Tibial nerve (tissue), 4 donors: ENCODE data around the gene CCDC82. TPM values are rescaled to one million over a fixed set of nuclear protein-coding genes. Genes with fewer than 3 reads are reported as not detected.

Experiments
- DNase-seq, 2 donors: peaks; one replicate each; pipeline ENCODE4 v3.0.0-alpha.2; 2019; ENCODE audit warnings: low spot score in 2 of 2
- H3K27ac ChIP-seq, 4 donors: fragments of 200-600 bp; sonication (generic) in 3 of 4; one replicate each; pipeline ENCODE4 v1.5.1; 2017 to 2019; ENCODE audit warnings: mild to moderate bottlenecking in 1 of 4
- H3K27me3 ChIP-seq, 2 donors: fragments of 200-600 bp; sonication (generic) in 1 of 2; one replicate each; pipeline versions ENCODE4 v1.5.1 to v1.6.0; 2017 to 2019
- H3K36me3 ChIP-seq, 3 donors: fragments of 200-600 bp; sonication (generic); one replicate each; pipeline ENCODE4 v1.5.1; 2018 to 2019
- H3K4me1 ChIP-seq, 4 donors: fragments of 200-600 bp; sonication (generic) in 3 of 4; one replicate each; pipeline ENCODE4 v1.5.1; 2017 to 2019
- H3K4me3 ChIP-seq, 4 donors: fragments of 200-600 bp; sonication (generic) in 3 of 4; one replicate each; pipeline ENCODE4 v1.5.1; 2017 to 2019; ENCODE audit warnings: mild to moderate bottlenecking in 1 of 4, moderate library complexity in 1 of 4
- H3K9me3 ChIP-seq, 4 donors: fragments of 200-600 bp; sonication (generic) in 3 of 4; one replicate each; pipeline ENCODE4 v1.5.1; 2017 to 2019
- CTCF ChIP-seq, 5 experiments: fragments of 200-600 bp in 3 of 5; fragments of 450-650 bp in 2 of 5; sonication (generic) in 3 of 5; IDR thresholded peaks; one replicate each; pipeline ENCODE4 v1.5.1; 2016 to 2019; ENCODE audit warnings: antibody characterized with exemption in 5 of 5, mild to moderate bottlenecking in 3 of 5, moderate library complexity in 2 of 5
- EP300 ChIP-seq, 2 donors: sonication (generic); formaldehyde crosslinking; IDR thresholded peaks; one replicate each; pipeline ENCODE4 v1.6.1; 2017; ENCODE audit warnings: antibody characterized with exemption in 2 of 2, mild to moderate bottlenecking in 1 of 2
- POLR2A ChIP-seq, 2 donors: fragments of 450-650 bp; IDR thresholded peaks; one replicate each; pipeline ENCODE4 v1.6.1; 2017; ENCODE audit warnings: antibody characterized with exemption in 2 of 2, mild to moderate bottlenecking in 2 of 2, moderate library complexity in 2 of 2
- WGBS, 2 donors: methylation state at CpG; one replicate each; pipeline ENCODE4 v1.1.5; 2018; 5-methylcytosine and 5-hydroxymethylcytosine counted together
- total RNA-seq, 4 donors: library from RNA; depleted of rRNA; stranded (reverse); fragments of >200 nt; gene quantifications; one replicate each; pipeline ENCODE4 v1.1.0, GENCODE V29; 2016

Gene CCDC82
- total RNA-seq, 4 donors from 2014 or later, result 41.9 to 73.4 (median 49.5) TPM

DNA sequence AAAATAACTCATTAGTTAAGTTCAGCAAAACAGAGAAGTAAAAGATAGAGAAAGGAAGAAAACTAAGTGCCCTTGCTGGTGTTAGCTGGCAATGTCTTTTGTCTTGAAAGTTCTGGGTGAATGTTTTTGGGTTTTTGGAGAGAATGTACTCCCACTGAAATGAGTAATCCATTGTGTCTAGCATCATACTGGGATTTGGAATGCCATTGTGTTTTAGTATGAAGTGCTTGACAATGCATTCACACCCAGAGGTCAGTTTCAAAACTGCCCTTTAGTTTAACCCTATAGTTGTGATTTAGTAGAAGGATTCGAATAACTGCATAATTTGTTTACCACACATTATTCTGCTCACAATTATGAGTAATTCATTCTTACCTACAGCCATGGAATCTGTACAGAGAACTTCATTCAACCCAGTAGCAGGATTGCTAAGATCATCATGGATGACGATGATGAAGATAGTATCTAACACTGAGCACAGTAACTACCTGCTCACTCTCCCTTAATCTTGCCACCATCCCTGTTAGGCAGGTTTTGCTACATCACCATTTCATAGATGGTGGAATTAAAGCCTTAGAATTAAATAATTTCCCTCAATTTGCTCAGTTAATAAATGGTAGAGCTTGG lies 80.6 kb downstream of the CCDC82 start:
- no peak overlapping the region for H3K4me3 ChIP-seq
- no peaks in the 10 kb centered on the region for H3K9me3 ChIP-seq
- no peak for DNase-seq
- H3K4me1 ChIP-seq, result peaks cover 0 to 98% (median 55%) of the 10 kb centered on the region in 4 donors
- H3K36me3 ChIP-seq, result no peaks in the 10 kb centered on the region
- 57 to 72% methylated on average over 2 of the region's 2 CpGs for WGBS, 2 donors
- no peak for TF ChIP-seq EP300 (IDR thresholded peaks at IDR 0.05)
- TF ChIP-seq CTCF (IDR thresholded peaks at IDR 0.05), result no peak
- TF ChIP-seq POLR2A (IDR thresholded peaks at IDR 0.05), result no peak
- H3K27ac ChIP-seq, result peak overlapping the region in 2 of 4 donors; percentile 66 to 92
- no peaks in the 10 kb centered on the region for H3K27me3 ChIP-seq

DNA sequence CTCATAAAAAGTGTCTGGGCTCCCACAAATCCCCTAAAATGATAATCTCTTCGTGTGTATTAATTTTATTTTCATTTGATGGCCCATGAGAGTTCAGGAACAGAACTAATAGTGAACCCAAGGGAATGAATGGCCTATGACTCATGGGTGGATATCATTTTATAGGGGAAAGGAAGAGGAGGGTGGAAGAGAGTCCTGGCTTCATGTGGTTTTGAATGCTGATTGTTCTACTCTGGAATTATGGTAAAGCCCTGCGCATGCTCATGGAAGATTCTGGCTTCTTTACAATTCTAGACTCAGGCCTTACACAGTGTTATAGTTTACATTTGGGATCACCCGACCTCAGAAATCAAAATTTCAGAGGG lies 82.0 kb downstream of the CCDC82 start:
- no peaks in the 10 kb centered on the region for H3K36me3 ChIP-seq
- no peak for TF ChIP-seq EP300 (IDR thresholded peaks at IDR 0.05)
- TF ChIP-seq POLR2A (IDR thresholded peaks at IDR 0.05), result no peak
- H3K4me1 ChIP-seq, result peaks cover 0 to 98% (median 54%) of the 10 kb centered on the region in 4 donors
- DNase-seq, result no peak
- 22 to 23% methylated on average over 3 of the region's 3 CpGs for WGBS, 2 donors
- peak overlapping the region; percentile 24 to 41 (median 28) for H3K4me3 ChIP-seq
- H3K9me3 ChIP-seq, result no peaks in the 10 kb centered on the region
- H3K27me3 ChIP-seq, result no peaks in the 10 kb centered on the region
- H3K27ac ChIP-seq, result peak overlapping the region; percentile 58 to 92 (median 78)

- TF ChIP-seq EP300 (IDR thresholded peaks at IDR 0.05) (peak in 1 of 2 donors; percentile 73), CTCF (IDR thresholded peaks at IDR 0.05) (no peak)
- Histone ChIP-seq H3K9me3 (no peaks in the 10 kb centered on the region), H3K27me3 (no peaks in the 10 kb centered on the region), H3K4me1 (peaks cover 0 to 98% (median 58%) of the 10 kb centered on the region in 4 donors), H3K4me3 (peak overlapping the region; percentile 24 to 41 (median 28)), H3K27ac (peak overlapping the region; percentile 58 to 92 (median 78)), H3K36me3 (no peaks in the 10 kb centered on the region)
- DNase-seq, result peak; percentile 74 to 93
- 2 to 5% methylated on average over 10 of the region's 10 CpGs for WGBS, 2 donors
Measured at GRCh38 chr11:96306933-96307775, 82.6 kb downstream of the CCDC82 start.

GRCh38 chr11:96306600-96306932 lies 83.1 kb downstream of the CCDC82 start:
- H3K9me3 ChIP-seq, result no peaks in the 10 kb centered on the region
- H3K4me1 ChIP-seq, result peaks cover 0 to 96% (median 56%) of the 10 kb centered on the region in 4 donors
- H3K4me3 ChIP-seq, result peak overlapping the region; percentile 24 to 41 (median 28)
- no peak for TF ChIP-seq EP300 (IDR thresholded peaks at IDR 0.05)
- TF ChIP-seq POLR2A (IDR thresholded peaks at IDR 0.05), result no peak
- no peak for TF ChIP-seq CTCF (IDR thresholded peaks at IDR 0.05)
- no peak for DNase-seq
- no peaks in the 10 kb centered on the region for H3K27me3 ChIP-seq
- WGBS, 2 donors, result 6% methylated on average over 3 of the region's 3 CpGs
- H3K27ac ChIP-seq, result peak overlapping the region; percentile 30 to 92 (median 78)
- no peaks in the 10 kb centered on the region for H3K36me3 ChIP-seq

- H3K9me3 ChIP-seq, result no peaks in the 10 kb centered on the region
- H3K4me1 ChIP-seq, result peaks cover 0 to 92% (median 52%) of the 10 kb centered on the region in 4 donors
- H3K27me3 ChIP-seq, result no peaks in the 10 kb centered on the region
- H3K36me3 ChIP-seq, result no peaks in the 10 kb centered on the region
- H3K27ac ChIP-seq, result peak overlapping the region; percentile 30 to 92 (median 78)
- no peak for DNase-seq
- H3K4me3 ChIP-seq, result no peak overlapping the region
- 52 to 61% methylated on average over 1 of the region's 1 CpG for WGBS, 2 donors
- TF ChIP-seq POLR2A (IDR thresholded peaks at IDR 0.05) (no peak), CTCF (IDR thresholded peaks at IDR 0.05) (no peak), EP300 (IDR thresholded peaks at IDR 0.05) (no peak)
Measured at GRCh38 chr11:96306071-96306470, 83.6 kb downstream of the CCDC82 start.
